ENCODE data around the gene SPTB. TPM values are rescaled to one million over a fixed set of nuclear protein-coding genes. Genes with fewer than 3 reads are reported as not detected.

Gene SPTB
- total RNA-seq, 4 donors from 2014 or later: 0.13 to 3.8 (median 1.5) TPM

- intact Hi-C loops (cut with DNase I): no loop called here
- Histone ChIP-seq H3K36me3 (no peaks in the 10 kb centered on the region), H3K9me3 (no peaks in the 10 kb centered on the region), H3K27me3 (no peaks in the 10 kb centered on the region), H3K27ac (no peak overlapping the region), H3K4me3 (no peak overlapping the region), H3K4me1 (peaks cover 0 to 18% (median 13%) of the 10 kb centered on the region in 3 donors)
- WGBS, 2 donors: 17 to 25% methylated on average over 3 of the region's 3 CpGs
- no peak for DNase-seq
- no peak for TF ChIP-seq POLR2A (IDR thresholded peaks at IDR 0.05)
- TF ChIP-seq, protein P1, sequence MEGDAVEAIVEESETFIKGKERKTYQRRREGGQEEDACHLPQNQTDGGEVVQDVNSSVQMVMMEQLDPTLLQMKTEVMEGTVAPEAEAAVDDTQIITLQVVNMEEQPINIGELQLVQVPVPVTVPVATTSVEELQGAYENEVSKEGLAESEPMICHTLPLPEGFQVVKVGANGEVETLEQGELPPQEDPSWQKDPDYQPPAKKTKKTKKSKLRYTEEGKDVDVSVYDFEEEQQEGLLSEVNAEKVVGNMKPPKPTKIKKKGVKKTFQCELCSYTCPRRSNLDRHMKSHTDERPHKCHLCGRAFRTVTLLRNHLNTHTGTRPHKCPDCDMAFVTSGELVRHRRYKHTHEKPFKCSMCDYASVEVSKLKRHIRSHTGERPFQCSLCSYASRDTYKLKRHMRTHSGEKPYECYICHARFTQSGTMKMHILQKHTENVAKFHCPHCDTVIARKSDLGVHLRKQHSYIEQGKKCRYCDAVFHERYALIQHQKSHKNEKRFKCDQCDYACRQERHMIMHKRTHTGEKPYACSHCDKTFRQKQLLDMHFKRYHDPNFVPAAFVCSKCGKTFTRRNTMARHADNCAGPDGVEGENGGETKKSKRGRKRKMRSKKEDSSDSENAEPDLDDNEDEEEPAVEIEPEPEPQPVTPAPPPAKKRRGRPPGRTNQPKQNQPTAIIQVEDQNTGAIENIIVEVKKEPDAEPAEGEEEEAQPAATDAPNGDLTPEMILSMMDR (IDR thresholded peaks at IDR 0.05): peak in 5 of 6 experiments; percentile 30 to 54 (median 47)
These were observed 31.3 kb upstream of the SPTB start for GRCh38 chr14:64910847-64911495.

GRCh38 chr14:64906022-64906421 lies 26.3 kb upstream of the SPTB start:
- no peaks in the 10 kb centered on the region for H3K36me3 ChIP-seq
- H3K9me3 ChIP-seq: no peaks in the 10 kb centered on the region
- DNase-seq: no peak
- H3K4me1 ChIP-seq: no peaks in the 10 kb centered on the region
- TF ChIP-seq, protein P1 (IDR thresholded peaks at IDR 0.05): no peak
- 25 to 39% methylated on average over 6 of the region's 6 CpGs for WGBS, 2 donors
- no peak overlapping the region for H3K27ac ChIP-seq
- H3K4me3 ChIP-seq: no peak overlapping the region
- H3K27me3 ChIP-seq: no peaks in the 10 kb centered on the region
- intact Hi-C loops (cut with DNase I): no loop called here

DNA sequence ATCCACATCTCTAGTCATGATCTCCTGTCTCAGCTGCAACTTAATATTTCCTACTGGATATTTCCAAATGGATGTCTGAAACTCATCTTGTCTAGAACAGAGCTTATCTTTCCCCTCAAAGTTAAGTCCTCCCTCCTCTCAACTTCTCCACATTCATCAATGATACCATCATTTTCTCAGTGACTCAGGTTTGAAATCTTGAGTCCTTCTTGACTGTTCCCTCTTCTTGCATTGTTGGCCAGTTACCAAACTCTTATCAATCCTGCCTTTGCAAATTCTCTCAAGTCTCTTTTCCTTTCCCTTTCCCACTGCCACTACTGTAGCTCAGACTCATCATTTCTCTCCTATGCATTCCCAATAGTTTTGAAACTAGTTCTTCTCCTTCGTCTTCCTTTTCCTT lies 20.3 kb upstream of the SPTB start:
- H3K9me3 ChIP-seq: no peaks in the 10 kb centered on the region
- H3K27ac ChIP-seq: no peak overlapping the region
- no peak overlapping the region for H3K4me3 ChIP-seq
- WGBS, 2 donors: 59 to 68% methylated on average over 1 of the region's 1 CpG
- peaks cover 0 to 4% (median 0%) of the 10 kb centered on the region in 4 donors for H3K27me3 ChIP-seq
- no peaks in the 10 kb centered on the region for H3K36me3 ChIP-seq
- TF ChIP-seq, protein P1 (IDR thresholded peaks at IDR 0.05): no peak
- TF ChIP-seq POLR2A (IDR thresholded peaks at IDR 0.05): no peak
- no peaks in the 10 kb centered on the region for H3K4me1 ChIP-seq
- DNase-seq: no peak
- intact Hi-C loops (cut with DNase I): no loop called here

DNA sequence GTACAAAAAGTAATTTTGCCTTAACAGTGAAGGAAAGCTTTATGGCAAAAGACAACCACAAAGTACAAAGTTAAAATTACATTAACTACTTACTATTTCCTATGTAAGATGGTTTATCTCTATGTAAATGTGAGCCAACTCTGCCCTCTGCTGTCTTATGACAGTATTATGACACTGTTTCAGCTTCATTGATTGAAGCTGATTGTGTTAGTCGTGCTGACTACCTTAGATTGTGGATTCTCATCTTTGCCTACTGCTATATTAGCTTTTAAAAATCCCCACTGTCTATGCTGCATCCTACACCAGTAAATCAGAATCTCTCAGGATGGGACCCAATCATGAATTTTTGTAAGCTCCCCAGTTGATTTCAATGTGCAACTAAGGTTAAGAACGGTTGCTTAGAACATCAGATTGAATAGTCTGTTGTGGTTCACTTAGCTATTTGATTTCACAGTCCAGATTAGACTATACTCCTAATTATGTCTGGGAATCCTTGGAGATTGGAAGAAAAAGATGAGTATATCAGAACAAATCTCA lies 12.2 kb upstream of the SPTB start:
- DNase-seq: no peak
- no peak overlapping the region for H3K27ac ChIP-seq
- WGBS, 2 donors: 50% methylated on average over 2 of the region's 2 CpGs
- H3K36me3 ChIP-seq: no peaks in the 10 kb centered on the region
- intact Hi-C loops (cut with DNase I): no loop called here
- no peak overlapping the region for H3K4me3 ChIP-seq
- no peaks in the 10 kb centered on the region for H3K9me3 ChIP-seq
- no peak for TF ChIP-seq POLR2A (IDR thresholded peaks at IDR 0.05)
- TF ChIP-seq, protein P1 (IDR thresholded peaks at IDR 0.05): peak in 5 of 6 experiments; percentile 33 to 74 (median 56)
- H3K27me3 ChIP-seq: peaks cover 0 to 41% (median 2%) of the 10 kb centered on the region in 4 donors
- no peaks in the 10 kb centered on the region for H3K4me1 ChIP-seq

GRCh38 chr14:64891173-64891838 lies 11.6 kb upstream of the SPTB start:
- no peak for DNase-seq
- H3K36me3 ChIP-seq: no peaks in the 10 kb centered on the region
- TF ChIP-seq POLR2A (IDR thresholded peaks at IDR 0.05): no peak
- TF ChIP-seq, protein P1 (IDR thresholded peaks at IDR 0.05): no peak
- no peak overlapping the region for H3K4me3 ChIP-seq
- WGBS, 2 donors: 82 to 90% methylated on average over 4 of the region's 4 CpGs
- H3K27ac ChIP-seq: no peak overlapping the region
- intact Hi-C loops (cut with DNase I): no loop called here
- H3K4me1 ChIP-seq: no peaks in the 10 kb centered on the region
- H3K27me3 ChIP-seq: peaks cover 0 to 45% (median 2%) of the 10 kb centered on the region in 4 donors
- H3K9me3 ChIP-seq: no peaks in the 10 kb centered on the region

Data from esophagus squamous epithelium (tissue), 5 donors.